Occipital lobe (tissue), 3 donors: ENCODE data around the gene AIF1. TPM values are rescaled to one million over a fixed set of nuclear protein-coding genes. Genes with fewer than 3 reads are reported as not detected.

ENCODE experiments used
- DNase-seq: peaks from one replicate; lab custom pipeline; 2025; lab: John Stamatoyannopoulos, UW
- small RNA-seq: library from RNA; depleted of rRNA; stranded (forward); fragments of <200 nt; gene quantifications from one replicate; pipeline ENCODE3, GENCODE V24; 2014
- total RNA-seq: library from RNA; depleted of rRNA; stranded (reverse); fragments of >200 nt; gene quantifications from one replicate; pipeline ENCODE4 v1.2.3, GENCODE V29; 2014

Gene AIF1
- total RNA-seq, 1 donor from 2014 or later, result 4.1 TPM

GRCh38 chr6:31663126-31663960 lies 48.3 kb downstream of the AIF1 start:
- no peak for DNase-seq

DNA sequence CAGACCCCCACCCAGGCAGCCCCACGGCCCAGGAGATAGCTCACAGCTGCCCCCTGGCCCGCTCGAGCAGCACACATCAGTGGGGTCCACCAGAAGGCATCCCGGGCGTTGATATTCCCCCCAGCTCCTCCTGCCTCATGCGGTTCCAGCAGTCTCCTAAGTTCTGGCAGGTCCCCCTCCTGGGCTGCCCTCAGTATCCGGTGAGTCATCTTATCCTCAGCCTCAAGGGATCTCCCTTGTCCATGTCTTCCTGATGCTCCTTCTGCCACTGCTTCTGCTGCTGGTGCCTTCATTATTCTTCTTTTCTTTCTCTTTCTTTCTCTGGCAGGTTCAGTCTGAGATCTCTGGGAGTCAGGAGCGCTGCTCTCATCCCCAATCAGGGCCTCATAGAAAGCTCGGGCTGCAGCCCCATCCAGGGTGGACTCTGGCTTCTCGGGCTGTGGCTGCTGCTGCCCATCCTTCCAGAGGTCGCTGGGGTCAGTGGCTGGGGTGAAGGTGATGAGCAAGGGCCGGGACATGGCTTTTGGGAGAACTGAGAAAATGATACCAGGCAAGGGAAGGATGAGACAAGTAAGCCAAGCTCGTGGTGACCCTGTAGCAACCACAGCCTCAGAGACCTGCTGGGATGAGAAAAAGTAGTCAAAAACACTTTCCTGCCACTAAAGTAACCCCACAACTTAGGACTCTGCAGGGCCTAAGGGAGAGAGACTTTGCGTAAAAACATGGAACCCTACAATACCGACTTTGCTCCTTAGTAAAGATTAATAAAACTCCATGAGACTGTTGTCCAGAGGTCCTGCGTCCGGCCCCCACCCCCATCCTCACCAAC lies 49.1 kb downstream of the AIF1 start:
- no peak for DNase-seq

DNA sequence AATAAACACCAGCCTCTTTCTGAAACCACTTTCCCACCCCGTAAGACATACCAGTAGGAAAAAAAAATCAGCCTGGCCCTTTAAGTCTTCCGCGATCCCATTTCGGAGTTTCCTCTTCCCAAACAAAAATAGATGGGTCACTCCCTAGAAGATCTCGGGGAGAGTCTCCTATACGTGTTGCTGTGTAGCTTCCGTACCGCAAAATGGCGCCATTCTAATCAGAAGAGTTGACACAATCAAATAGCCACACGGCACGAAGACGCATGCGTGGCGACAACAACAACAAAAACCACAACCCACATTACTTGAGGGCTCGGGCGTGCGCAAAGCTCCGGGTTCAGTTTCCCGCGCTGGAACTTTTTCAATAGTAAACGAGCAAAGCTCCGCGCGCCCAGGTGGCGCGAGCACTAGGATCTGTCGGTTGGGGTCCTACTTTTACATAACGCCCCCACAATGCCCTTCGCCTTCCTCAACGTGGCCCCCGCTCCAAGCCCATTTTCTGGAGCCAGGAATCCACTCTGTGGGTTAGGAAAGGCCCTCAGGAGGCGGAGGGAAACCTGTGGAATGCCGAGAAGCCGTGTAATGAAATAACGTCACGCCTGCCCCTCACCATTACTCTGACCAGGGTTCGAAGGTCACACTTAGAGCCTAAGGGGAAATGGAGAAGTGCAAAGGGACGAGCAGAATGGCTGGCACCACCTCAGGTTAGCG lies 49.9 kb downstream of the AIF1 start, which contains the start of gene GPANK1:
Gene GPANK1 (minus strand): TSS at position 208 of the 711 bp plus-strand sequence. CDS start 519 bp downstream, outside the sequence.
- peak; percentile 80 for DNase-seq

- peak; percentile 97 for DNase-seq
Observed at GRCh38 chr6:31665501-31666336, 50.7 kb downstream of the AIF1 start, which contains the start of gene CSNK2B. CSNK2B (plus strand) TSS chr6:31666080; CDS start chr6:31666832, 752 bp downstream.

DNA sequence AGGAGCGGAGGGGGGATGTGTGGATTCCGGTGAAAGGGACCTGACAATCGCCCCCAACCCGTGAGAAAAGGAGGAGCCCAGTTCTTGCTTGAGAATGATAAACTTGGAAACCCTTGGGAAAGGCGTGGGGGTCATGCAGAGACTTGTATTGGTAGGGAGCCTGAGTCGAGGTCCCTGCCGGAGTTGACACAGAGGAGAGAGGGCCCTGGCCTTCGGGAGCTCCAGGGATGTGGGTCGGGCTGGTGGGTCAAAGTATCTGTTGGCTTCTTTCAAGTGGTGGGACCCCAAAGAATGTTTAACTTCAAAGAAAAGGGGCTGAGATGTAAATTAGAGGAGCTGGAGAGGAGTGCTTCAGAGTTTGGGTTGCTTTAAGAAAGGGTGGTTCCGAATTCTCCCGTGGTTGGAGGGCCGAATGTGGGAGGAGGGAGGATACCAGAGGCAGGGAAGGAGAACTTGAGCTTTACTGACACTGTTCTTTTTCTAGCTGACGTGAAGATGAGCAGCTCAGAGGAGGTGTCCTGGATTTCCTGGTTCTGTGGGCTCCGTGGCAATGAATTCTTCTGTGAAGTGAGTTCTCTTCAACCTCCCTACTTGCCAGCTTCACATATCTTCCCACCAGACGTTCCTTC lies 51.4 kb downstream of the AIF1 start:
- DNase-seq, result no peak

Small RNA genes lying within 50 kb of the gene (small RNA-seq; reads per million reads assigned to genes)
- not detected for gene MIR6832
- gene RF00019, result not detected
- gene SNORA38, result 0.84 reads per million, percentile 69 among the genes with 10 or more reads in this experiment
- gene UQCRHP1, result not detected

Other genes with a start within 250 kb of the AIF1 start
- 0.31 TPM for gene MICA, start 211.6 kb upstream of the AIF1 start, total RNA-seq
- gene MICB, start 117.1 kb upstream of the AIF1 start, total RNA-seq, result 0.47 TPM
- not detected for gene MCCD1, start 86.3 kb upstream of the AIF1 start, total RNA-seq
- 288 TPM for gene DDX39B, start 73.2 kb upstream of the AIF1 start, total RNA-seq
- gene ATP6V1G2, start 68.6 kb upstream of the AIF1 start, total RNA-seq, result 54.0 TPM
- 21.7 TPM for gene NFKBIL1, start 67.6 kb upstream of the AIF1 start, total RNA-seq
- not detected for gene LTA, start 42.9 kb upstream of the AIF1 start, total RNA-seq
- not detected for gene TNF, start 39.7 kb upstream of the AIF1 start, total RNA-seq
- 0.31 TPM for gene LTB, start 32.8 kb upstream of the AIF1 start, total RNA-seq
- 0.94 TPM for gene LST1, start 29.0 kb upstream of the AIF1 start, total RNA-seq
- gene NCR3, start 22.2 kb upstream of the AIF1 start, total RNA-seq, result not detected
- 31.7 TPM for gene PRRC2A, start 5.5 kb downstream of the AIF1 start, total RNA-seq
- 118 TPM for gene BAG6, start 37.4 kb downstream of the AIF1 start, total RNA-seq
- gene APOM, start 40.7 kb downstream of the AIF1 start, total RNA-seq, result not detected
- 16.2 TPM for gene C6orf47, start 45.5 kb downstream of the AIF1 start, total RNA-seq
- 9.8 TPM for gene GPANK1, start 49.8 kb downstream of the AIF1 start, total RNA-seq
- 69.9 TPM for gene CSNK2B, start 50.8 kb downstream of the AIF1 start, total RNA-seq
- gene LY6G5B, start 54.7 kb downstream of the AIF1 start, total RNA-seq, result 3.4 TPM
- gene LY6G5C, start 65.8 kb downstream of the AIF1 start, total RNA-seq, result 3.1 TPM
- gene ABHD16A, start 88.1 kb downstream of the AIF1 start, total RNA-seq, result 48.2 TPM
- gene LY6G6F, start 91.6 kb downstream of the AIF1 start, total RNA-seq, result not detected
- gene LY6G6D, start 100.1 kb downstream of the AIF1 start, total RNA-seq, result not detected
- gene LY6G6C, start 106.5 kb downstream of the AIF1 start, total RNA-seq, result 0.31 TPM
- gene MPIG6B, start 108.1 kb downstream of the AIF1 start, total RNA-seq, result not detected
- 117 TPM for gene DDAH2, start 114.1 kb downstream of the AIF1 start, total RNA-seq
- gene CLIC1, start 121.3 kb downstream of the AIF1 start, total RNA-seq, result 35.2 TPM
- gene MSH5, start 124.8 kb downstream of the AIF1 start, total RNA-seq, result 4.2 TPM
- 0.31 TPM for gene SAPCD1, start 147.4 kb downstream of the AIF1 start, total RNA-seq
- gene VWA7, start 162.1 kb downstream of the AIF1 start, total RNA-seq, result 0.31 TPM
- gene VARS1, start 180.5 kb downstream of the AIF1 start, total RNA-seq, result 25.6 TPM
- 22.9 TPM for gene LSM2, start 191.7 kb downstream of the AIF1 start, total RNA-seq
- 4.4 TPM for gene HSPA1L, start 200.0 kb downstream of the AIF1 start, total RNA-seq
- gene HSPA1A, start 200.3 kb downstream of the AIF1 start, total RNA-seq, result 117 TPM
- 121 TPM for gene HSPA1B, start 212.5 kb downstream of the AIF1 start, total RNA-seq
- 20.3 TPM for gene NEU1, start 247.6 kb downstream of the AIF1 start, total RNA-seq